GM18505 (cell line): ENCODE results near the gene LRRC4.

Experiments
- ATAC-seq: cut with Tn5 transposase; IDR thresholded peaks from one replicate; pipeline ENCODE4 v1.9.1; 2021; ENCODE audit not compliant: unreplicated experiment
- POLR2A ChIP-seq: IDR thresholded peaks from 4 replicates; pipeline ENCODE4 v1.6.1; 2011; ENCODE audit warnings: borderline replicate concordance; ENCODE audit not compliant: insufficient read depth, insufficient read length; ENCODE audit errors: extremely low read depth

The LRRC4 gene

GRCh38 chr7:128053991-128054390 lies 22.8 kb upstream of the LRRC4 start:
- no peak for ATAC-seq
- no peak for TF ChIP-seq POLR2A

GRCh38 chr7:128053023-128053422 lies 21.8 kb upstream of the LRRC4 start:
- no peak for ATAC-seq
- no peak for TF ChIP-seq POLR2A

GRCh38 chr7:128052404-128052803 lies 21.2 kb upstream of the LRRC4 start:
- no peak for TF ChIP-seq POLR2A
- no peak for ATAC-seq

- ATAC-seq, result no peak
- TF ChIP-seq POLR2A, result no peak
These were observed 14.5 kb upstream of the LRRC4 start for GRCh38 chr7:128045766-128046165.

- no peak for TF ChIP-seq POLR2A
- no peak for ATAC-seq
These were observed 13.9 kb upstream of the LRRC4 start for GRCh38 chr7:128045158-128045557.

- TF ChIP-seq POLR2A, result no peak
- no peak for ATAC-seq
These were observed 12.8 kb upstream of the LRRC4 start for GRCh38 chr7:128044064-128044463.

GRCh38 chr7:128042012-128042411 lies 10.8 kb upstream of the LRRC4 start:
- ATAC-seq, result no peak
- TF ChIP-seq POLR2A, result no peak

- TF ChIP-seq POLR2A, result no peak
- ATAC-seq, result no peak
These were observed 10.0 kb upstream of the LRRC4 start for GRCh38 chr7:128041203-128041602.

GRCh38 chr7:128040205-128040604 lies 9.0 kb upstream of the LRRC4 start:
- no peak for ATAC-seq
- no peak for TF ChIP-seq POLR2A

GRCh38 chr7:128039544-128039953 lies 8.3 kb upstream of the LRRC4 start:
- TF ChIP-seq POLR2A, result no peak
- ATAC-seq, result no peak

- ATAC-seq, result no peak
- no peak for TF ChIP-seq POLR2A
These were observed 6.8 kb upstream of the LRRC4 start for GRCh38 chr7:128037880-128038619.

GRCh38 chr7:128037081-128037480 lies 5.8 kb upstream of the LRRC4 start:
- no peak for ATAC-seq
- no peak for TF ChIP-seq POLR2A

- ATAC-seq, result peak; percentile 29
- no peak for TF ChIP-seq POLR2A
These were observed 5.1 kb upstream of the LRRC4 start for GRCh38 chr7:128036226-128036940.

- no peak for TF ChIP-seq POLR2A
- no peak for ATAC-seq
These were observed 4.5 kb upstream of the LRRC4 start for GRCh38 chr7:128035712-128036111.

GRCh38 chr7:128034825-128035224 lies 3.6 kb upstream of the LRRC4 start:
- TF ChIP-seq POLR2A, result no peak
- no peak for ATAC-seq

GRCh38 chr7:128033246-128033645 lies 2.0 kb upstream of the LRRC4 start:
- ATAC-seq, result no peak
- TF ChIP-seq POLR2A, result no peak
